Measurements from ENCODE around the gene RCAN2.

Gene RCAN2

GRCh38 chr6:46290421-46291274 lies 200.6 kb downstream of the RCAN2 start:
- no peak for DNase-seq (ENCODE audit: low read depth)

- no peak for DNase-seq (ENCODE audit: low read depth)
Measured at GRCh38 chr6:46289898-46290297, 201.4 kb downstream of the RCAN2 start.

GRCh38 chr6:46288835-46289234 lies 202.4 kb downstream of the RCAN2 start:
- DNase-seq (ENCODE audit: low read depth) = no peak

GRCh38 chr6:46287681-46288080 lies 203.6 kb downstream of the RCAN2 start:
- DNase-seq (ENCODE audit: low read depth) = no peak

- no peak for DNase-seq (ENCODE audit: low read depth)
Measured at GRCh38 chr6:46287043-46287442, 204.2 kb downstream of the RCAN2 start.

- DNase-seq (ENCODE audit: low read depth) = no peak
Measured at GRCh38 chr6:46284475-46284874, 206.8 kb downstream of the RCAN2 start.

- DNase-seq (ENCODE audit: low read depth) = no peak
Measured at GRCh38 chr6:46281110-46281509, 210.1 kb downstream of the RCAN2 start.

- DNase-seq (ENCODE audit: low read depth) = no peak
Measured at GRCh38 chr6:46279874-46280273, 211.4 kb downstream of the RCAN2 start.

- DNase-seq (ENCODE audit: low read depth) = no peak
Measured at GRCh38 chr6:46276576-46277142, 214.6 kb downstream of the RCAN2 start.

GRCh38 chr6:46274502-46274901 lies 216.7 kb downstream of the RCAN2 start:
- DNase-seq (ENCODE audit: low read depth) = no peak

GRCh38 chr6:46273911-46274310 lies 217.3 kb downstream of the RCAN2 start:
- DNase-seq (ENCODE audit: low read depth) = no peak

GRCh38 chr6:46271728-46272127 lies 219.5 kb downstream of the RCAN2 start:
- DNase-seq (ENCODE audit: low read depth) = no peak

GRCh38 chr6:46271107-46271506 lies 220.1 kb downstream of the RCAN2 start:
- no peak for DNase-seq (ENCODE audit: low read depth)

GRCh38 chr6:46270336-46270735 lies 220.9 kb downstream of the RCAN2 start:
- no peak for DNase-seq (ENCODE audit: low read depth)

GRCh38 chr6:46269447-46270229 lies 221.6 kb downstream of the RCAN2 start:
- no peak for DNase-seq (ENCODE audit: low read depth)

GRCh38 chr6:46267515-46267914 lies 223.7 kb downstream of the RCAN2 start:
- DNase-seq (ENCODE audit: low read depth) = no peak

- DNase-seq (ENCODE audit: low read depth) = no peak
Measured at GRCh38 chr6:46265373-46265772, 225.9 kb downstream of the RCAN2 start.

- no peak for DNase-seq (ENCODE audit: low read depth)
Measured at GRCh38 chr6:46263707-46264086, 227.6 kb downstream of the RCAN2 start.

GRCh38 chr6:46262928-46263706 lies 228.1 kb downstream of the RCAN2 start:
- no peak for DNase-seq (ENCODE audit: low read depth)

GRCh38 chr6:46258249-46258648 lies 233.0 kb downstream of the RCAN2 start:
- DNase-seq (ENCODE audit: low read depth) = no peak

- DNase-seq (ENCODE audit: low read depth) = no peak
Measured at GRCh38 chr6:46255528-46255927, 235.7 kb downstream of the RCAN2 start.

- DNase-seq (ENCODE audit: low read depth) = no peak
Measured at GRCh38 chr6:46254946-46255345, 236.3 kb downstream of the RCAN2 start.

Measured in T-helper 22 cell (primary cell).